Glutamatergic neuron (in vitro differentiated cells): ENCODE measurements around the gene ZXDA. TPM values are rescaled to one million over a fixed set of nuclear protein-coding genes. Genes with fewer than 3 reads are reported as not detected.

ENCODE experiments used
- DNase-seq: peaks from one replicate; pipeline ENCODE4 v3.0.0; 2022
- H3K27ac Mint-ChIP-seq: one replicate; pipeline ENCODE4 v1.8.0; 2020; ENCODE audit warnings: mild to moderate bottlenecking, mixed read lengths, inconsistent platforms; ENCODE audit not compliant: unreplicated experiment
- H3K27me3 Mint-ChIP-seq: one replicate; pipeline ENCODE4 v1.8.0; 2020; ENCODE audit warnings: mild to moderate bottlenecking, moderate library complexity, mixed read lengths, inconsistent platforms; ENCODE audit not compliant: unreplicated experiment
- H3K36me3 Mint-ChIP-seq: one replicate; pipeline ENCODE4 v1.8.0; 2020; ENCODE audit warnings: mild to moderate bottlenecking, mixed read lengths, inconsistent platforms; ENCODE audit not compliant: unreplicated experiment
- H3K4me1 Mint-ChIP-seq: one replicate; pipeline ENCODE4 v1.8.0; 2020; ENCODE audit warnings: mild to moderate bottlenecking, low read depth, mixed read lengths, inconsistent platforms; ENCODE audit not compliant: unreplicated experiment
- H3K4me3 Mint-ChIP-seq: one replicate; pipeline ENCODE4 v1.8.0; 2020; ENCODE audit warnings: mild to moderate bottlenecking, mixed read lengths, inconsistent platforms; ENCODE audit not compliant: unreplicated experiment
- H3K9me3 Mint-ChIP-seq: one replicate; pipeline ENCODE4 v1.8.0; 2020; ENCODE audit warnings: mild to moderate bottlenecking, moderate library complexity, mixed read lengths, inconsistent platforms; ENCODE audit not compliant: unreplicated experiment
- CTCF ChIP-seq: fragments of 200-600 bp; sonication (generic); IDR thresholded peaks from one replicate; pipeline ENCODE4 v1.5.0; 2021; ENCODE audit not compliant: partially characterized antibody, unreplicated experiment
- total RNA-seq: library from RNA; stranded (reverse); fragmentation: NEBNext Ultra II Directional; extraction: Animal tissue kit (Norgen Biotek cat#: 25700); gene quantifications from one replicate; pipeline ENCODE4 v1.2.1, GENCODE V29; 2021; ENCODE audit not compliant: unreplicated experiment

Gene ZXDA
- total RNA-seq, 1 donor from 2014 or later = 3.4 TPM

DNA sequence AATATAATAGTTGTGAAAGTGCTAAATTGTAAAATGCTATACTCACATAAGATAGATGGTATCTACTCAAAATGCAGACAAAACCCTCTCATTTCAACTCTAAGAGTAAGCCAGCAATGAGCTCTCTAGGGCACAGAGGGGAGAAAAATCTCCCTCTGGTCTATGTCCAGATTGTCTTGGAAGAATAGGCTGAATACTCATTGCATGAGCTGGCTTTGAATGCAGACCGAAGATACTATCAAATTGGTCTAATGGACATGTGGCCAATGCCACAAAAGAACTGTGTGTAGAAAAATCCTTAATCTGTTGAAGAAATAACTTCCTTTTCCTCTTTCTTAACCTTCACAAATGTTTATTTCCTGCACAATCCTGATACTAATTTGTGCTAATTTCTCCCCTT is 3.5 kb downstream of the ZXDA start:
- Mint-ChIP-seq H3K4me3 (no peak overlapping the region), H3K4me1 (peaks cover 2% of the 10 kb centered on the region), H3K27ac (no peak overlapping the region), H3K9me3 (peaks cover 6% of the 10 kb centered on the region), H3K36me3 (no peaks in the 10 kb centered on the region), H3K27me3 (peaks cover 2% of the 10 kb centered on the region)
- no peak for TF ChIP-seq CTCF
- DNase-seq = no peak

DNA sequence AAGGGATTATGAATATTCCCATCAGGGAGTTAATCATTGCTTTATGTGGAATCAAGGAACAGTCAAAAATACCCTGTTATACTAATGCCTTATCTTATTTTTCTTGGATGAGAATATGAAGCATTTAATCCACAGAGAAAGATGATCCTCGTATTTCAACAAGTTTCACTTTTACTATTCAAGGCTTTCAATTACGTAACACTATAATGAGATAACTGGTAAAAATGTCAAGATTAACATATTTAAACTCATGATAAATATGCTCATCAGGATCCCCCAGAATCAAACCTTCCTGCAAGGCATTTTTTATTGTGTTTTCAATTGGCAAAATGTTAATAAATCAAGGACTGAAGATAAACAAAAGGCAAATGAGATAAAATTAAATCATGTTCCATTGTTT is 5.1 kb downstream of the ZXDA start:
- Mint-ChIP-seq H3K36me3 (no peaks in the 10 kb centered on the region), H3K27me3 (no peaks in the 10 kb centered on the region), H3K27ac (no peak overlapping the region), H3K4me1 (peaks cover 2% of the 10 kb centered on the region), H3K9me3 (peaks cover 5% of the 10 kb centered on the region), H3K4me3 (no peak overlapping the region)
- DNase-seq = no peak
- no peak for TF ChIP-seq CTCF

DNA sequence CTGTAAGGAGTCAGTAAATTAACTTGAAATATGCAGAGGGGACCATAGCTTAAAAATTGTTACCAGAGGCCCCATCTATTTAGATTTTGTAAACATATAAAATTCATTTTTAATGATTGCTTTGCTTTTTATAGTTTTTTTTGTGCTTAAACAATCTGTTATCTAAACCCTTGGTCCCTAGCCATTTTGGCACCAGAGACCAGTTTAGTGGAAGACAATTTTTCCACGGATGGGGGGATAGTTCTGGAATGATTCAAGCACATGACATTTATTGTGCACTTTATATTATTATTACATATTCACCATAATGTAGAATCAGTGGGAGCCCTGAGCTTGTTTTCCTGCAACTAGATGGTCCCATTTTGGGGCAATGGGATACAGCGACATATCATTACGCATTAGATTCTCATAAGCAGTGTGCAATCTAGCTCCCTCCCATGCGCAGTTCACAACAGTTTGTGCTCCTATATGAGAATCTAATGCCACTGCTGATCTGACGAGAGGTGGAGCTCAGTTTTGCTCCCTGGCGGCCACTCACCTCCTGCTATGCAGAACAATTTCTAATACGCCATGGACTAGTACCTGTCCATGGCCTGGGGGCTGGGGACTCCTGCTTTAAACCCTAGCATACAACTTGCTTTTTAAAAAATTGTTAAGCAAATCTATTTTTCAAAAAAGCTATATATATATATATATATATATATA is 5.9 kb downstream of the ZXDA start:
- peaks cover 5% of the 10 kb centered on the region for H3K9me3 Mint-ChIP-seq
- H3K36me3 Mint-ChIP-seq = no peaks in the 10 kb centered on the region
- no peaks in the 10 kb centered on the region for H3K27me3 Mint-ChIP-seq
- H3K4me3 Mint-ChIP-seq = no peak overlapping the region
- no peak for TF ChIP-seq CTCF
- H3K27ac Mint-ChIP-seq = no peak overlapping the region
- peaks cover 2% of the 10 kb centered on the region for H3K4me1 Mint-ChIP-seq
- DNase-seq = no peak

DNA sequence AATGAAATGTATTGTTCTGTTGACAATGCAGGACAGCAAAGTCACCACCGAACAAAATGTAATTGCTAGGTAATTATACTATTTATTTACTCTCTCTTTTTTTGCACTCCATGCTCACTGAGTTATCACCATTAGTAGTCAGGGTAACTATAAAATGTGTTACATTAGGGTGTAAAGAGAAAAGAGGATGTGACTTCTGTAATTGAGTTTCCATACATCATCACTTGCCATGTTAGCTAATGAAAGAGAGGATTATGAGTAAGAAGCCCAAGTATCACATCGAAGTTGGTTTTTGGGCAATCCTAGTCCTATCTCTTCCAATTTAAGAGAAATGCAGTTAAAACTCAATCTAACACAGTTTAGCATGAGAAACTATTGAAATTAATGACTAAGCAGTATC is 7.6 kb downstream of the ZXDA start:
- Mint-ChIP-seq H3K9me3 (peaks cover 1% of the 10 kb centered on the region), H3K4me1 (peaks cover 2% of the 10 kb centered on the region)

More for the DNA sequence above, 7.6 kb downstream of the ZXDA start:
- no peak for TF ChIP-seq CTCF
- no peaks in the 10 kb centered on the region for H3K27me3 Mint-ChIP-seq
- H3K27ac Mint-ChIP-seq = no peak overlapping the region
- H3K36me3 Mint-ChIP-seq = no peaks in the 10 kb centered on the region
- H3K4me3 Mint-ChIP-seq = no peak overlapping the region
- DNase-seq = no peak
